SK-N-SH treated with all-trans-retinoic acid at 6 μM for 48 hours (cell line): ENCODE data around the gene ZC3H12C.

ENCODE experiments used
- ATAC-seq: fragments of 200-7000 bp; cut with Tn5 transposase; 3 replicates; pipeline ENCODE4 v1.9.1; 2020; ENCODE audit warnings: mild to moderate bottlenecking, moderate library complexity
- ARNTL ChIP-seq: fragments of 450-650 bp; formaldehyde crosslinking; IDR thresholded peaks from 2 replicates; pipeline ENCODE4 v1.5.0; 2020; ENCODE audit warnings: low read depth, mild to moderate bottlenecking, moderate library complexity, borderline replicate concordance
- BACH2 ChIP-seq: fragments of 250-450 bp; sonication (Bioruptor Pico); IDR thresholded peaks from 2 replicates; pipeline ENCODE4 v1.9.0; 2021; ENCODE audit warnings: mild to moderate bottlenecking, borderline replicate concordance
- CREB5 ChIP-seq: fragments of 250-450 bp; sonication (Bioruptor Pico); IDR thresholded peaks from 2 replicates; pipeline ENCODE4 v1.5.1; 2020; ENCODE audit warnings: low read depth, mild to moderate bottlenecking, moderate library complexity
- CSDC2 ChIP-seq: fragments of 250-450 bp; sonication (Bioruptor Pico); IDR thresholded peaks from 2 replicates; pipeline ENCODE4 v1.5.0; 2020; ENCODE audit warnings: mild to moderate bottlenecking, moderate library complexity
- CSRNP3 ChIP-seq: fragments of 250-450 bp; sonication (Bioruptor Pico); IDR thresholded peaks from 2 replicates; pipeline ENCODE4 v1.5.1; 2021; ENCODE audit warnings: mild to moderate bottlenecking, moderate library complexity
- ESRRG ChIP-seq: fragments of 250-450 bp; sonication (Bioruptor Pico); IDR thresholded peaks from 2 replicates; pipeline ENCODE4 v1.6.1; 2021; ENCODE audit warnings: mild to moderate bottlenecking
- GLIS3 ChIP-seq: fragments of 250-450 bp; sonication (Bioruptor Pico); IDR thresholded peaks from 2 replicates; pipeline ENCODE4 v1.5.0; 2020; ENCODE audit warnings: mild to moderate bottlenecking, moderate library complexity
- ISL1 ChIP-seq: fragments of 250-450 bp; sonication (Bioruptor Pico); IDR thresholded peaks from 2 replicates; pipeline ENCODE4 v2.1.2; 2022; ENCODE audit warnings: mild to moderate bottlenecking, moderate library complexity
- OSR1 ChIP-seq: fragments of 250-450 bp; sonication (Bioruptor Pico); IDR thresholded peaks from 2 replicates; pipeline ENCODE4 v1.8.0; 2022; ENCODE audit warnings: moderate library complexity, mild to moderate bottlenecking, inconsistent platforms
- PATZ1 ChIP-seq: fragments of 250-450 bp; sonication (Bioruptor Pico); IDR thresholded peaks from 2 replicates; pipeline ENCODE4 v1.8.0; 2020; ENCODE audit warnings: mild to moderate bottlenecking, moderate library complexity, borderline replicate concordance
- PPARA ChIP-seq: fragments of 250-450 bp; sonication (Bioruptor Pico); IDR thresholded peaks from 2 replicates; pipeline ENCODE4 v1.5.0; 2020; ENCODE audit warnings: mild to moderate bottlenecking, borderline replicate concordance
- RARB ChIP-seq: fragments of 250-450 bp; sonication (Bioruptor Pico); IDR thresholded peaks from 2 replicates; pipeline ENCODE4 v1.8.0; 2021; ENCODE audit warnings: mild to moderate bottlenecking, moderate library complexity
- SNAI2 ChIP-seq: fragments of 250-450 bp; sonication (Bioruptor Pico); IDR thresholded peaks from 2 replicates; pipeline ENCODE4 v1.5.0; 2020; ENCODE audit warnings: mild to moderate bottlenecking, moderate library complexity
- TCF4 ChIP-seq: fragments of 250-450 bp; sonication (Bioruptor Pico); IDR thresholded peaks from 2 replicates; pipeline ENCODE4 v1.8.0; 2021; ENCODE audit warnings: mild to moderate bottlenecking, moderate library complexity, borderline replicate concordance
- TOX ChIP-seq: fragments of 250-450 bp; sonication (Bioruptor Pico); IDR thresholded peaks from 2 replicates; pipeline ENCODE4 v1.8.0; 2021; ENCODE audit warnings: mild to moderate bottlenecking, moderate library complexity, borderline replicate concordance
- TSHZ2 ChIP-seq: fragments of 250-450 bp; sonication (Bioruptor Pico); IDR thresholded peaks from 2 replicates; pipeline ENCODE4 v1.5.0; 2020; ENCODE audit warnings: mild to moderate bottlenecking, moderate library complexity
- ZC3H10 ChIP-seq: fragments of 250-450 bp; sonication (Bioruptor Pico); IDR thresholded peaks from 2 replicates; pipeline ENCODE4 v1.5.1; 2021; ENCODE audit warnings: mild to moderate bottlenecking, moderate library complexity
- ZFP3 ChIP-seq: fragments of 250-450 bp; sonication (Bioruptor Pico); IDR thresholded peaks from 2 replicates; pipeline ENCODE4 v1.5.0; 2020; ENCODE audit warnings: mild to moderate bottlenecking, moderate library complexity
- ZFP30 ChIP-seq: fragments of 450-650 bp; formaldehyde crosslinking; IDR thresholded peaks from 2 replicates; pipeline ENCODE4 v1.5.0; 2022; ENCODE audit warnings: mild to moderate bottlenecking, moderate library complexity
- ZNF565 ChIP-seq: fragments of 450-650 bp; formaldehyde crosslinking; conservative IDR thresholded peaks from 2 replicates; pipeline ENCODE4 v1.5.0; 2020; ENCODE audit warnings: low read depth, mild to moderate bottlenecking, moderate library complexity
- ZNF70 ChIP-seq: fragments of 450-650 bp; formaldehyde crosslinking; IDR thresholded peaks from 2 replicates; pipeline ENCODE4 v1.5.0; 2020; ENCODE audit warnings: mild to moderate bottlenecking, moderate library complexity

The ZC3H12C gene

GRCh38 chr11:110092515-110093406, at the start of gene ZC3H12C:
TSS of gene ZC3H12C (plus strand) at chr11:110093392. CDS start at chr11:110093412, 20 bp downstream.
- TF ChIP-seq ARNTL (CRISPR knock-in tag) (no peak), ZNF70 (CRISPR knock-in tag) (no peak), ISL1 (CRISPR knock-in tag) (no peak), GLIS3 (no peak), ZNF565 (CRISPR knock-in tag) (no peak), CSDC2 (CRISPR knock-in tag) (0 out of 2 replicates have a peak, but pooled peaks have one; percentile 16)
- ATAC-seq, result peak; percentile 85

- TF ChIP-seq SNAI2 (CRISPR knock-in tag) (no peak), OSR1 (no peak), CSDC2 (CRISPR knock-in tag) (no peak), ISL1 (CRISPR knock-in tag) (no peak), ZC3H10 (CRISPR knock-in tag) (no peak), CREB5 (CRISPR knock-in tag) (no peak), PPARA (CRISPR knock-in tag) (no peak), TSHZ2 (no peak), ZNF70 (CRISPR knock-in tag) (no peak), ZFP3 (CRISPR knock-in tag) (no peak), TCF4 (CRISPR knock-in tag) (no peak), BACH2 (CRISPR knock-in tag) (no peak), ZFP30 (no peak), ZNF565 (CRISPR knock-in tag) (no peak), ESRRG (no peak), PATZ1 (CRISPR knock-in tag) (no peak), ARNTL (CRISPR knock-in tag) (no peak), CSRNP3 (CRISPR knock-in tag) (no peak), GLIS3 (no peak), RARB (CRISPR knock-in tag) (no peak)
- no peak for ATAC-seq
Observed at GRCh38 chr11:110044226-110044968, 48.8 kb upstream of the ZC3H12C start.

- ATAC-seq, result no peak
- TF ChIP-seq ZNF70 (CRISPR knock-in tag) (no peak), PPARA (CRISPR knock-in tag) (no peak), SNAI2 (CRISPR knock-in tag) (no peak), OSR1 (no peak), ARNTL (CRISPR knock-in tag) (no peak), TOX (CRISPR knock-in tag) (no peak), ESRRG (no peak), PATZ1 (CRISPR knock-in tag) (no peak), TSHZ2 (no peak)
Observed at GRCh38 chr11:110046775-110047380, 46.3 kb upstream of the ZC3H12C start.
